GM12874 (cell line): ENCODE measurements around the gene ZNF33B.

Experiments used
- CTCF ChIP-seq: IDR thresholded peaks from 2 replicates; pipeline ENCODE4 v1.5.1; 2011; ENCODE audit warnings: low read depth, mild to moderate bottlenecking, control low read depth, low read length, moderate library complexity; ENCODE audit not compliant: insufficient read depth

ZNF33B gene

GRCh38 chr10:42646687-42647640 lies 8.6 kb upstream of the ZNF33B start:
- no peak for TF ChIP-seq CTCF

GRCh38 chr10:42646214-42646613 lies 7.8 kb upstream of the ZNF33B start:
- TF ChIP-seq CTCF, result no peak

- no peak for TF ChIP-seq CTCF
Observed at GRCh38 chr10:42645516-42645915, 7.1 kb upstream of the ZNF33B start.

- TF ChIP-seq CTCF, result no peak
Observed at GRCh38 chr10:42645103-42645502, 6.7 kb upstream of the ZNF33B start.

- no peak for TF ChIP-seq CTCF
Observed at GRCh38 chr10:42640610-42641229, 2.4 kb upstream of the ZNF33B start.

- TF ChIP-seq CTCF, result no peak
Observed at GRCh38 chr10:42638821-42639270, 476 bp upstream of the ZNF33B start.

- no peak for TF ChIP-seq CTCF
Observed at GRCh38 chr10:42637648-42638054, 719 bp downstream of the ZNF33B start.
